NT2/D1 (cell line): ENCODE results near the gene TBL1XR1.

Source experiments
- SUZ12 ChIP-seq: IDR thresholded peaks from 2 replicates; pipeline ENCODE4 v1.6.1; 2011; ENCODE audit not compliant: insufficient read length, insufficient read depth; ENCODE audit errors: extremely low read depth
- YY1 ChIP-seq: IDR thresholded peaks from 2 replicates; pipeline ENCODE4 v1.6.1; 2011; ENCODE audit not compliant: insufficient read length, insufficient read depth
- ZNF274 ChIP-seq: IDR thresholded peaks from 2 replicates; pipeline ENCODE4 v1.6.1; 2011; ENCODE audit warnings: mild to moderate bottlenecking, low read depth, low read length

DNA sequence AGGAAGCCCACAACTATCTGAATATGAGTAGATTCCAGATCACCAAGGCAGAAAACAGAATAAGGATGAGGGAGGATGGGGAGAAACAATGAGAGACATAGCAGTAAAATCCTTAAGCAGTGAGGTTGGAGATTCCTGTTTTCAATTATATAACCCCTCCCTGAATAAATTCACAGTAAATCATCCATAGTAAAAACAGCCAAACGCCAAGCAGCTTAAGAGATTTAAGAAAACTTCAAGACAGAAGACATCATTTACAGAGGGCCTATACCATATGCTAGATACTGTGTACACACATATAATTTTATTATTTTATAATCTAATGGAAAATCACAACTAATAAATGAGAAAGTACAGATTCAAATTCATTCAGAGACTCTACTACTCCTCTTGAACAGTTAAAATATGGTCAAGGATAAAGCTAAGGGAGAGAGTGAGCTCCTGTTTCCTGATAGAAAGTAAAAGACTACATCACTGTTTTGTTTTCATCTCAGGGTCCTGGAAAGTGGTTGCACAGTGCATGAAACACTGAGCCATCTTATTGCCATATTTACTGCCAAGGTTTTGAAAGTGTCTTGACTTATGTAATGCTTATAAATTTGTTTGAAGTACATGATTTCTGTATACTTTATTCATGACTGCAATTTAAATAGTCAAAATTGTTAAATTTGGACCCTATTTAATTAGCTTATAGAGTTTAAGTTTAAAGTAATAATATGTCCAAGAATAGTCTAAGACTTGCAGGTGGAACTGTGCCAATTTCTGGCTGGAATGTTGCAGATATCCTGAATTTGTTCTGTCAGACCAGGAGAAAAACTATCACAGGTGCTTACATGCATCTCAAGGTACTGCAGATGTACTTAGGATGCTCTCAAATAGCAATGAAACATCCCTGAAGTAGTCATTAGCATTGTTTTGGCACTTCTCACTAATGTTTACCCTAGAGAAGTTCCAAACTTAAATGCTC lies 141.4 kb downstream of the TBL1XR1 start:
- no peak for TF ChIP-seq YY1
- TF ChIP-seq SUZ12 = no peak
- TF ChIP-seq ZNF274 = no peak
